Suprapubic skin (tissue), 4 donors: ENCODE data around the gene BARHL1. TPM values are rescaled to one million over a fixed set of nuclear protein-coding genes. Genes with fewer than 3 reads are reported as not detected.

Experiments
- DNase-seq, 2 donors: peaks; one replicate each; pipeline ENCODE4 v3.0.0-alpha.2; 2019; ENCODE audit warnings: low spot score in 2 of 2
- H3K27ac ChIP-seq: fragments of 200-600 bp; sonication (generic); one replicate; pipeline ENCODE4 v1.5.1; 2019
- H3K27me3 ChIP-seq: fragments of 200-600 bp; sonication (generic); one replicate; pipeline ENCODE4 v1.5.1; 2019
- H3K36me3 ChIP-seq: fragments of 200-600 bp; sonication (generic); one replicate; pipeline ENCODE4 v1.5.1; 2019
- H3K4me1 ChIP-seq: fragments of 200-600 bp; sonication (generic); one replicate; pipeline ENCODE4 v1.5.1; 2019
- H3K4me3 ChIP-seq: fragments of 200-600 bp; sonication (generic); one replicate; pipeline ENCODE4 v1.5.1; 2019; ENCODE audit warnings: mild to moderate bottlenecking
- H3K9me3 ChIP-seq: fragments of 200-600 bp; sonication (generic); one replicate; pipeline ENCODE4 v1.5.1; 2019
- EP300 ChIP-seq: sonication (generic); formaldehyde crosslinking; IDR thresholded peaks from one replicate; pipeline ENCODE4 v1.6.1; 2017; ENCODE audit warnings: antibody characterized with exemption
- POLR2A ChIP-seq, 2 donors: fragments of 450-650 bp; IDR thresholded peaks; one replicate each; pipeline ENCODE4 v1.6.1; 2017; ENCODE audit warnings: antibody characterized with exemption in 2 of 2, mild to moderate bottlenecking in 2 of 2, moderate library complexity in 2 of 2
- POLR2AphosphoS5 ChIP-seq, 3 donors: sonication (generic); formaldehyde crosslinking; IDR thresholded peaks; one replicate each; pipeline ENCODE4 v1.6.1; 2017; ENCODE audit warnings: antibody characterized with exemption in 3 of 3
- WGBS: methylation state at CpG from one replicate; pipeline ENCODE4 v1.1.5; 2018; 5-methylcytosine and 5-hydroxymethylcytosine counted together
- total RNA-seq, 4 donors: library from RNA; depleted of rRNA; stranded (reverse); fragments of >200 nt; gene quantifications; one replicate each; pipeline ENCODE4 v1.1.0, GENCODE V29; 2016
- TF ChIP-seq, protein P1 (sequence below), 2 donors: fragments of 200-600 bp in 1 of 2; fragments of 450-650 bp in 1 of 2; sonication (generic) in 1 of 2; IDR thresholded peaks; one replicate each; pipeline ENCODE4 v1.5.1; 2016 to 2019; ENCODE audit warnings: antibody characterized with exemption in 2 of 2, mild to moderate bottlenecking in 1 of 2, moderate library complexity in 1 of 2

The BARHL1 gene
- total RNA-seq, 4 donors from 2014 or later, result not detected

DNA sequence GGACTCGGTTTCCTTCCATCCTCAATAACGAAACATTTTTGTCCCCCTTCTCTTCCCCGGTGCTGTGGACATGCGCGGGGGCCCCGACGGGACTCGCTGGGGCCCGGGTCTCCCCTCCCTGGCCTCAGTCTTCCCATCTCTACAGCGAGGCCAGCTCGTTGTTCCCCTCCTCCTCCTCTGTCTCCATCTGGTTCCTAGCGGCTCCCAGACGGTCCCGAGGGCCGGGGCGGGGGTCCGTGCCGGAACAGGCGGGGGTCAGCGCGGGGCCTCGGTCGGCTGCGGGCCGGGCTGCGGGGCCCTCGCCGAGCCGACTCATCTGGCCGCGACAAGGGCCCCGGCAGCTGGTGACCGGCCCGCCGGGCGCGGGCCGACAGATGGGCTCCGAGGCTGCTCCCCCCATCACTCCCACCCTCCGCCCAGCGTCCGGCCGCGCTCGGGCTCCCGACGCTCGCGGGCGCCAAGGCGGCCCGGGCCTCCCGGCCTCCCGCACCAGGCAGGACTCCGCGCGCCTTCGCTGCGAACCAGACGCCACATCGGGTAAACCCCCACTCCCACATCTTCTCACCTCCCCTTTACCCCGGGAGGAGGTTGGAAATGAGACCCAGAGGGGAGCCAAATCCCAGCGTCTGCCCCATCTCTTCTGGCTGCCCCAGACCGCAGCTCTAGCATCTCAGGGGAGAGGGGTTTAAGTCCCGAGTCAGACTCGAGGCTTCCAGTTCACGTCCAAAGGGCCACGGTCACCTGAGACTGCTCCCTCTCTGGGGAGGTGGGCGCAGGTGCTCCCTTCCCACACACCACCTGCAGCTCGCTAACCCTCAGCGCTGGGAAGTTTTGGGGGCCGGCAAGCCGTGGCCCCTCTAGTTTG is 8.1 kb downstream of the BARHL1 start:
- Histone ChIP-seq H3K36me3 (peaks cover 23% of the 10 kb centered on the region), H3K4me1 (peaks cover 26% of the 10 kb centered on the region), H3K9me3 (no peaks in the 10 kb centered on the region), H3K27me3 (peaks cover 69% of the 10 kb centered on the region), H3K4me3 (no peak overlapping the region), H3K27ac (no peak overlapping the region)
- 7% methylated on average over 21 of the region's 73 CpGs for WGBS
- TF ChIP-seq POLR2AphosphoS5 (IDR thresholded peaks at IDR 0.05) (no peak), POLR2A (IDR thresholded peaks at IDR 0.05) (no peak), EP300 (no peak)
- TF ChIP-seq, protein P1, sequence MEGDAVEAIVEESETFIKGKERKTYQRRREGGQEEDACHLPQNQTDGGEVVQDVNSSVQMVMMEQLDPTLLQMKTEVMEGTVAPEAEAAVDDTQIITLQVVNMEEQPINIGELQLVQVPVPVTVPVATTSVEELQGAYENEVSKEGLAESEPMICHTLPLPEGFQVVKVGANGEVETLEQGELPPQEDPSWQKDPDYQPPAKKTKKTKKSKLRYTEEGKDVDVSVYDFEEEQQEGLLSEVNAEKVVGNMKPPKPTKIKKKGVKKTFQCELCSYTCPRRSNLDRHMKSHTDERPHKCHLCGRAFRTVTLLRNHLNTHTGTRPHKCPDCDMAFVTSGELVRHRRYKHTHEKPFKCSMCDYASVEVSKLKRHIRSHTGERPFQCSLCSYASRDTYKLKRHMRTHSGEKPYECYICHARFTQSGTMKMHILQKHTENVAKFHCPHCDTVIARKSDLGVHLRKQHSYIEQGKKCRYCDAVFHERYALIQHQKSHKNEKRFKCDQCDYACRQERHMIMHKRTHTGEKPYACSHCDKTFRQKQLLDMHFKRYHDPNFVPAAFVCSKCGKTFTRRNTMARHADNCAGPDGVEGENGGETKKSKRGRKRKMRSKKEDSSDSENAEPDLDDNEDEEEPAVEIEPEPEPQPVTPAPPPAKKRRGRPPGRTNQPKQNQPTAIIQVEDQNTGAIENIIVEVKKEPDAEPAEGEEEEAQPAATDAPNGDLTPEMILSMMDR (IDR thresholded peaks at IDR 0.05), result no peak
- no peak for DNase-seq

DNA sequence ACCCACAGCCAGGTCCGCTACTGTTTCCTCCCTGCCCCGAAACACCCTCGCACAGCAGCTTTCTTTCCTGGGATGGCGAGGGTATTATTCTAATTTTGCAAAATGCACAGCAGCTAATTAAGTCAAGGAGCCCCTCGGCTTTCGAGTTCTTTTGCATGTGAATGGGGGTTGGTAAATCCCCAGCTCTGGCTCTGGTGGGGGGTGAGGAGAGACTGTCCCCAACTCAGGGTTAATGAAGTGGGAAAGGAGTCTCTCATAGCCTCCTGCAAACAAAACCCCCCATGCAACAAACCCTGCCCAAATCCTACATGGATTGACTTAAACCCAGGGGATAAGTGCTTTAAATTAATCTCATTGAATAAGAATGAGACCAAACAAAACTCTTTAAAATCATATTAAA is 8.8 kb downstream of the BARHL1 start:
- Histone ChIP-seq H3K9me3 (no peaks in the 10 kb centered on the region), H3K36me3 (peaks cover 25% of the 10 kb centered on the region), H3K27ac (no peak overlapping the region), H3K4me1 (peaks cover 26% of the 10 kb centered on the region), H3K27me3 (peaks cover 62% of the 10 kb centered on the region), H3K4me3 (no peak overlapping the region)
- WGBS, result 43% methylated on average over 6 of the region's 6 CpGs
- DNase-seq, result no peak
- TF ChIP-seq EP300 (no peak), POLR2AphosphoS5 (IDR thresholded peaks at IDR 0.05) (no peak), POLR2A (IDR thresholded peaks at IDR 0.05) (no peak)
- TF ChIP-seq, protein P1 (IDR thresholded peaks at IDR 0.05), result no peak

DNA sequence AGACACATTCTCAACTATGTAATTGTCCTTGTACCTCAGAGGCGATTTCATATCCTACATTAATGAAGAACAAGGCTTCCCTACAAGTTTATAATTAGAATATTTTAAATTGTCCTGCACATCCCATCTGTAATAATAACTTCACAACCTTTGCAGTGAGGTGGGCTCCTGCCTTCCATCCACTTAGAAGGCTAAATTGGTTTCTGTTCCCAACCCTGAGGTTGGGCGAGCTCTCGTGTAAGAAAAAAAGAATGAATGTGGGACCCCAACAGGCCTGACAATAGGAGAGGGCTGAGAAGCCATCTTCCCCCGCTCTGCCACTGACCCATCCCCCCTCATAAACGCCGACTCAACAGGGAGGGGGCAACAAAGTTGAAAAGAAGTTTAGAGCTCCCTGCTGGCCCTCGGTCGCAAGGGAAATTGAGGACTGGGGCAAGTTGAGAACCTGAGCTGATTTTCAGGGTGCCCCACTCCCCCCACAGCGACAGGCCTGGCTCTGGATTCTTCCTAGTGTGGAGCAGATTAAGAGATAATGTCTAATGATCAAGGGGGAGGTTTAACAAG is 9.4 kb downstream of the BARHL1 start:
- H3K36me3 ChIP-seq, result peaks cover 28% of the 10 kb centered on the region
- no peak for TF ChIP-seq POLR2A (IDR thresholded peaks at IDR 0.05)
- TF ChIP-seq, protein P1 (IDR thresholded peaks at IDR 0.05), result no peak
- no peak for TF ChIP-seq POLR2AphosphoS5 (IDR thresholded peaks at IDR 0.05)
- TF ChIP-seq EP300, result no peak
- H3K9me3 ChIP-seq, result no peaks in the 10 kb centered on the region
- no peak overlapping the region for H3K27ac ChIP-seq
- WGBS, result 53% methylated on average over 9 of the region's 9 CpGs
- H3K4me3 ChIP-seq, result no peak overlapping the region
- no peak for DNase-seq
- H3K27me3 ChIP-seq, result peaks cover 56% of the 10 kb centered on the region
- peaks cover 22% of the 10 kb centered on the region for H3K4me1 ChIP-seq

DNA sequence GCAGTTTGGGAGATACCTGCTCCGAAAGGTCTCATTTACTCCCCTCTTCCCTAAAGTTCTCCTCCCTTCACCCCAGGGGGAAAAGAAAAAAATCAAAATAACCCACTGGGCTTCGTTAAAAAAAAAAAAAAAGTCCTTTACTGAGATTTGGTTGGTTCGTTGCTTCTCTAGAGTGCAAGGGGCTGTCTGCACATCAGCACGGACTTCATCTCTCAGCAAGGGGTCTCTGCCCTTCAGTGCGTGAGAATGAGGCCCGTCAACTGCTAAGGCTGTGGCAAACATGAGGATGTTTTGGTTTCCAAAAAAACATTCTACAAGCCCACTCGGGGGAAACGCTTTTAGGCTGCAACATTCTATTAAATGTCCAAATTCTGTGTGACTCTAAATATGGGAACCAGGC is 10.0 kb downstream of the BARHL1 start:
- TF ChIP-seq, protein P1 (IDR thresholded peaks at IDR 0.05), result no peak
- no peak for TF ChIP-seq EP300
- no peak for TF ChIP-seq POLR2AphosphoS5 (IDR thresholded peaks at IDR 0.05)
- no peak for TF ChIP-seq POLR2A (IDR thresholded peaks at IDR 0.05)
- peaks cover 16% of the 10 kb centered on the region for H3K4me1 ChIP-seq
- 80% methylated on average over 8 of the region's 8 CpGs for WGBS
- no peak overlapping the region for H3K27ac ChIP-seq
- peaks cover 50% of the 10 kb centered on the region for H3K27me3 ChIP-seq
- H3K9me3 ChIP-seq, result no peaks in the 10 kb centered on the region
- DNase-seq, result no peak
- H3K4me3 ChIP-seq, result no peak overlapping the region
- H3K36me3 ChIP-seq, result peaks cover 32% of the 10 kb centered on the region

DNA sequence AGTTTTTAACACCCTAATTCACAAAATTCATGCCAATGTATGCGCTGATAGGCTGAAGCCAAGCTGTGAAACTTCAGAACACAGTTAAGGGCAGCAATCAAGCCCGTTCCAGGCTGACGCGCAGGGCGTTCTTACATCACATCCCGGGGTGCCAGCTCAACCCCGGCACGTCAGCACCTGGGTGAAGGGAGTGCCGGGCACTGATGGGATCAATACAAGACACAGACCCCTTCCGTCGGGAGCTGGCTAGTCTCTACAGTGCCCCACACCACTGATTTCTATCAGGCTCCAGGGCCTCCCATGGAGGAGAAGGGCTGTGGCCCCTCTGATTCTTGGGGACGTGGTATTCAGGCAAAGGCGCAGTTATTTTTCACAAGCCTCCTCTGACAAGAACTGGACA is 12.0 kb downstream of the BARHL1 start:
- Histone ChIP-seq H3K27me3 (peaks cover 30% of the 10 kb centered on the region), H3K9me3 (no peaks in the 10 kb centered on the region), H3K36me3 (peaks cover 40% of the 10 kb centered on the region), H3K4me3 (no peak overlapping the region), H3K4me1 (peaks cover 15% of the 10 kb centered on the region), H3K27ac (no peak overlapping the region)
- DNase-seq, result no peak
- 97% methylated on average over 11 of the region's 13 CpGs for whole genome bisulfite sequencing
- TF ChIP-seq EP300 (no peak), POLR2A (IDR thresholded peaks at IDR 0.05) (no peak), POLR2AphosphoS5 (IDR thresholded peaks at IDR 0.05) (no peak)
- TF ChIP-seq, protein P1 (IDR thresholded peaks at IDR 0.05), result no peak
